Naive thymus-derived CD4-positive, alpha-beta T cell (primary cell): ENCODE measurements around the gene EDAR. TPM values are rescaled to one million over a fixed set of nuclear protein-coding genes. Genes with fewer than 3 reads are reported as not detected.
A peak's percentile ranks its signal among the peaks of the same experiment; 100 is the strongest.

Experiments
- ATAC-seq: fragments of 150-1000 bp; cut with Tn5 transposase; 2 replicates; pipeline ENCODE4 v1.10.0; 2021; ENCODE audit warnings: mild to moderate bottlenecking, moderate library complexity
- CTCF ChIA-PET: fragments of 350-600 bp; sonication (Branson Sonifier 250); formaldehyde crosslinking; loops from one replicate; lab custom pipeline; 2021; ENCODE audit warnings: antibody characterized with exemption; lab: Charles Lee
- POLR2A ChIA-PET: fragments of 350-600 bp; sonication (Branson Sonifier 250); formaldehyde crosslinking; loops from one replicate; lab custom pipeline; 2021; ENCODE audit warnings: antibody characterized with exemption, inconsistent platforms; lab: Charles Lee
- DNase-seq, 9 donors: peaks; one replicate each; pipeline versions ENCODE4 v3.0.0 to v3.0.0-alpha.2; 2020 to 2022; ENCODE audit warnings: mixed read lengths in 1 of 9
- H3K27ac ChIP-seq: one replicate; pipeline ENCODE4 v1.7.0; 2013; ENCODE audit warnings: mild to moderate bottlenecking, low read depth, low read length, moderate library complexity
- H3K27me3 ChIP-seq, 2 donors: one replicate each; pipeline ENCODE4 v1.7.0; 2013; ENCODE audit warnings: low read length in 2 of 2, mild to moderate bottlenecking in 2 of 2, moderate library complexity in 2 of 2; ENCODE audit not compliant: control insufficient read depth in 2 of 2, insufficient read depth in 2 of 2
- H3K36me3 ChIP-seq, 3 experiments: 1 replicate in 2 of 3; 2 replicates in 1 of 3; pipeline ENCODE4 v1.7.0; 2013; ENCODE audit warnings: low read length in 3 of 3, mild to moderate bottlenecking in 3 of 3, moderate library complexity in 1 of 3; ENCODE audit not compliant: insufficient read depth in 3 of 3, control insufficient read depth in 2 of 3
- H3K4me1 ChIP-seq, 2 donors: one replicate each; pipeline ENCODE4 v1.7.0; 2013; ENCODE audit warnings: low read length in 2 of 2, mild to moderate bottlenecking in 2 of 2, moderate library complexity in 1 of 2; ENCODE audit not compliant: control insufficient read depth in 2 of 2, insufficient read depth in 2 of 2
- H3K4me3 ChIP-seq: 2 replicates; pipeline ENCODE4 v1.7.0; 2013; ENCODE audit warnings: mild to moderate bottlenecking, low read length
- H3K9me3 ChIP-seq, 3 experiments: 1 replicate in 2 of 3; 2 replicates in 1 of 3; pipeline ENCODE4 v1.7.0; 2013; ENCODE audit warnings: low read length in 3 of 3; ENCODE audit not compliant: control insufficient read depth in 2 of 3
- H3K27ac Mint-ChIP-seq, 9 donors: one replicate each; pipeline ENCODE4 v1.8.0; 2020 to 2022; ENCODE audit warnings: mixed read lengths in 9 of 9, mild to moderate bottlenecking in 8 of 9, moderate library complexity in 5 of 9, inconsistent platforms in 2 of 9
- H3K27me3 Mint-ChIP-seq, 5 donors: one replicate each; pipeline ENCODE4 v1.8.0; 2021 to 2022; ENCODE audit warnings: mixed read lengths in 5 of 5, mild to moderate bottlenecking in 1 of 5
- H3K36me3 Mint-ChIP-seq, 5 donors: one replicate each; pipeline ENCODE4 v1.8.0; 2020 to 2022; ENCODE audit warnings: mixed read lengths in 5 of 5, mild to moderate bottlenecking in 3 of 5, inconsistent platforms in 1 of 5
- H3K4me1 Mint-ChIP-seq, 7 donors: one replicate each; pipeline ENCODE4 v1.8.0; 2020 to 2022; ENCODE audit warnings: mixed read lengths in 7 of 7, mild to moderate bottlenecking in 3 of 7, inconsistent platforms in 1 of 7
- H3K4me3 Mint-ChIP-seq, 10 donors: one replicate each; pipeline ENCODE4 v1.8.0; 2020 to 2022; ENCODE audit warnings: mild to moderate bottlenecking in 10 of 10, mixed read lengths in 10 of 10, moderate library complexity in 6 of 10, inconsistent platforms in 2 of 10
- H3K9me3 Mint-ChIP-seq, 11 donors: one replicate each; pipeline ENCODE4 v1.8.0; 2020 to 2022; ENCODE audit warnings: mixed read lengths in 11 of 11, mild to moderate bottlenecking in 4 of 11, inconsistent platforms in 1 of 11, moderate library complexity in 1 of 11
- intact Hi-C, 2 donors: fragments of 100-400 bp; cut with micrococcal nuclease; formaldehyde crosslinking; loops; one replicate each; pipeline ENCODE4 v1.15.1; 2023
- polyA plus RNA-seq, 2 donors: library from polyadenylated mRNA; unstranded; fragments of 300-500 nt; fragmentation: Illumina TruSeq; gene quantifications; one replicate each; pipeline ENCODE4 v1.2.3, GENCODE V29; 2021
- total RNA-seq, 6 experiments: library from RNA in 5 of 6; stranded (reverse) in 5 of 6; gene quantifications; 1 replicate in 5 of 6; 2 replicates in 1 of 6; pipeline ENCODE4 v1.2.3 and lab custom pipeline; 2021 to 2026

EDAR gene
- total and polyA plus RNA-seq, 7 experiments from 2014 or later = 0.17 to 26.8 (median 21.6) TPM

GRCh38 chr2:108924580-108925251 is 64.3 kb downstream of the EDAR start:
- Mint-ChIP-seq H3K36me3 (peaks cover 0 to 58% (median 13%) of the 10 kb centered on the region in 5 donors), H3K27me3 (peaks cover 0 to 3% (median 0%) of the 10 kb centered on the region in 5 donors), H3K4me1 (peaks cover 2 to 14% (median 9%) of the 10 kb centered on the region in 7 donors), H3K4me3 (no peak overlapping the region), H3K27ac (peak overlapping the region in 2 of 9 donors; percentile 28 to 34), H3K9me3 (no peaks in the 10 kb centered on the region)
- ChIA-PET POLR2A (interaction anchor here (0.9 kb wide), 1 partner anchor 60 kb away, joined by 3 read pairs; no protein-coding TSS in a partner anchor), CTCF (no interaction called here)
- DNase-seq = no peak
- no peak overlapping the region for H3K4me3 ChIP-seq
- peaks cover 0 to 5% of the 10 kb centered on the region in 2 donors for H3K4me1 ChIP-seq
- no peak for ATAC-seq
- no peak overlapping the region for H3K27ac ChIP-seq
- intact Hi-C loops = loop anchor here in 1 of 2 donors (10.0 kb wide), 1 partner anchor 220 kb away; no protein-coding TSS in a partner anchor
- no peaks in the 10 kb centered on the region for H3K9me3 ChIP-seq
- no peaks in the 10 kb centered on the region for H3K27me3 ChIP-seq
- H3K36me3 ChIP-seq = peaks cover 0 to 95% (median 0%) of the 10 kb centered on the region in 3 experiments

GRCh38 chr2:108923736-108924579 is 65.1 kb downstream of the EDAR start:
- Histone ChIP-seq H3K27me3 (no peaks in the 10 kb centered on the region), H3K4me1 (peaks cover 0 to 5% of the 10 kb centered on the region in 2 donors), H3K36me3 (peaks cover 0 to 93% (median 0%) of the 10 kb centered on the region in 3 experiments), H3K4me3 (no peak overlapping the region), H3K27ac (no peak overlapping the region), H3K9me3 (no peaks in the 10 kb centered on the region)
- DNase-seq = no peak
- intact Hi-C loops = loop anchor here in 1 of 2 donors (10.0 kb wide), 1 partner anchor 221 kb away; no protein-coding TSS in a partner anchor
- Mint-ChIP-seq H3K27ac (peak overlapping the region in 1 of 9 donors; percentile 28), H3K36me3 (peaks cover 0 to 54% (median 13%) of the 10 kb centered on the region in 5 donors), H3K27me3 (peaks cover 0 to 3% (median 0%) of the 10 kb centered on the region in 5 donors), H3K9me3 (no peaks in the 10 kb centered on the region), H3K4me3 (no peak overlapping the region), H3K4me1 (peaks cover 2 to 14% (median 5%) of the 10 kb centered on the region in 7 donors)
- no peak for ATAC-seq
- POLR2A ChIA-PET = interaction anchor here (0.9 kb wide), 1 partner anchor 61 kb away, joined by 3 read pairs; no protein-coding TSS in a partner anchor
- CTCF ChIA-PET = interaction anchor here (0.9 to 1.0 kb wide), 3 partner anchors 65 to 68 kb away, joined by 3 to 7 read pairs (median 3); partner anchors contain the start of gene EDAR

GRCh38 chr2:108923019-108923700 is 65.9 kb downstream of the EDAR start:
- Histone ChIP-seq H3K4me1 (peaks cover 0 to 4% of the 10 kb centered on the region in 2 donors), H3K27me3 (no peaks in the 10 kb centered on the region), H3K27ac (no peak overlapping the region), H3K4me3 (no peak overlapping the region), H3K36me3 (peaks cover 0 to 91% (median 0%) of the 10 kb centered on the region in 3 experiments), H3K9me3 (no peaks in the 10 kb centered on the region)
- no peak for ATAC-seq
- POLR2A ChIA-PET = no interaction called here
- CTCF ChIA-PET = interaction anchor here (0.9 to 1.0 kb wide), 3 partner anchors 66 to 68 kb away, joined by 3 to 7 read pairs (median 3); partner anchors contain the start of gene EDAR
- peaks cover 0 to 3% (median 0%) of the 10 kb centered on the region in 5 donors for H3K27me3 Mint-ChIP-seq
- no peaks in the 10 kb centered on the region for H3K9me3 Mint-ChIP-seq
- intact Hi-C loops = loop anchor here in 1 of 2 donors (10.0 kb wide), 1 partner anchor 222 kb away; no protein-coding TSS in a partner anchor
- H3K36me3 Mint-ChIP-seq = peaks cover 0 to 54% (median 9%) of the 10 kb centered on the region in 5 donors
- peak overlapping the region in 1 of 9 donors; percentile 17 for H3K27ac Mint-ChIP-seq
- H3K4me1 Mint-ChIP-seq = peaks cover under 1 to 12% (median under 1%) of the 10 kb centered on the region in 7 donors
- no peak for DNase-seq
- no peak overlapping the region for H3K4me3 Mint-ChIP-seq

- peaks cover 0 to 11% (median 3%) of the 10 kb centered on the region in 7 donors for H3K4me1 Mint-ChIP-seq
- H3K4me3 Mint-ChIP-seq = no peak overlapping the region
- H3K4me3 ChIP-seq = no peak overlapping the region
- H3K27me3 Mint-ChIP-seq = peaks cover 0 to 3% (median 0%) of the 10 kb centered on the region in 5 donors
- no peak overlapping the region for H3K27ac ChIP-seq
- no peaks in the 10 kb centered on the region for H3K9me3 ChIP-seq
- H3K27me3 ChIP-seq = no peaks in the 10 kb centered on the region
- peaks cover 0 to 49% (median 8%) of the 10 kb centered on the region in 5 donors for H3K36me3 Mint-ChIP-seq
- ChIA-PET POLR2A (no interaction called here), CTCF (no interaction called here)
- DNase-seq (no peak), ATAC-seq (no peak)
- H3K36me3 ChIP-seq = peaks cover 0 to 83% (median 0%) of the 10 kb centered on the region in 3 experiments
- H3K4me1 ChIP-seq = no peaks in the 10 kb centered on the region
- H3K9me3 Mint-ChIP-seq = no peaks in the 10 kb centered on the region
- H3K27ac Mint-ChIP-seq = peak overlapping the region in 1 of 9 donors; percentile 32
- intact Hi-C loops = loop anchor here in 1 of 2 donors (10.0 kb wide), 1 partner anchor 222 kb away; no protein-coding TSS in a partner anchor
Measured at GRCh38 chr2:108922141-108922915, 66.7 kb downstream of the EDAR start.

- H3K27me3 ChIP-seq = no peaks in the 10 kb centered on the region
- DNase-seq (no peak), ATAC-seq (no peak)
- ChIA-PET POLR2A (no interaction called here), CTCF (no interaction called here)
- Mint-ChIP-seq H3K4me1 (peaks cover 0 to 17% (median 11%) of the 10 kb centered on the region in 7 donors), H3K27me3 (peaks cover 0 to 3% (median 0%) of the 10 kb centered on the region in 5 donors), H3K4me3 (no peak overlapping the region), H3K36me3 (peaks cover 0 to 48% (median 8%) of the 10 kb centered on the region in 5 donors), H3K27ac (no peak overlapping the region), H3K9me3 (no peaks in the 10 kb centered on the region)
- no peaks in the 10 kb centered on the region for H3K4me1 ChIP-seq
- H3K27ac ChIP-seq = no peak overlapping the region
- H3K9me3 ChIP-seq = no peaks in the 10 kb centered on the region
- no peak overlapping the region for H3K4me3 ChIP-seq
- intact Hi-C loops = loop anchor here in 1 of 2 donors (10.0 kb wide), 1 partner anchor 223 kb away; no protein-coding TSS in a partner anchor
- H3K36me3 ChIP-seq = peaks cover 0 to 81% (median 0%) of the 10 kb centered on the region in 3 experiments
Measured at GRCh38 chr2:108921096-108922030, 67.7 kb downstream of the EDAR start.
